Measurements from ENCODE around the gene RBM44. TPM values are rescaled to one million over a fixed set of nuclear protein-coding genes. Genes with fewer than 3 reads are reported as not detected.

Gene RBM44
- total RNA-seq, 4 donors from 2014 or later: under 0.01 to 3.6 (median 1.8) TPM

- intact Hi-C loops (cut with DNase I; ENCODE audit: low total_unique reads): no loop called here
- Histone ChIP-seq H3K36me3 (no peaks in the 10 kb centered on the region), H3K9me3 (no peaks in the 10 kb centered on the region), H3K4me3 (no peak overlapping the region), H3K4me1 (no peaks in the 10 kb centered on the region), H3K27me3 (no peaks in the 10 kb centered on the region), H3K27ac (no peak overlapping the region)
- DNase-seq: no peak
- no peak for TF ChIP-seq POLR2A (IDR thresholded peaks at IDR 0.05)
These were observed 20.7 kb downstream of the RBM44 start for GRCh38 chr2:237819231-237819630.

- H3K4me3 ChIP-seq: no peak overlapping the region
- no peaks in the 10 kb centered on the region for H3K4me1 ChIP-seq
- DNase-seq: no peak
- H3K27ac ChIP-seq: no peak overlapping the region
- H3K9me3 ChIP-seq: no peaks in the 10 kb centered on the region
- intact Hi-C loops (cut with DNase I; ENCODE audit: low total_unique reads): no loop called here
- H3K27me3 ChIP-seq: no peaks in the 10 kb centered on the region
- no peaks in the 10 kb centered on the region for H3K36me3 ChIP-seq
- TF ChIP-seq, protein P1, sequence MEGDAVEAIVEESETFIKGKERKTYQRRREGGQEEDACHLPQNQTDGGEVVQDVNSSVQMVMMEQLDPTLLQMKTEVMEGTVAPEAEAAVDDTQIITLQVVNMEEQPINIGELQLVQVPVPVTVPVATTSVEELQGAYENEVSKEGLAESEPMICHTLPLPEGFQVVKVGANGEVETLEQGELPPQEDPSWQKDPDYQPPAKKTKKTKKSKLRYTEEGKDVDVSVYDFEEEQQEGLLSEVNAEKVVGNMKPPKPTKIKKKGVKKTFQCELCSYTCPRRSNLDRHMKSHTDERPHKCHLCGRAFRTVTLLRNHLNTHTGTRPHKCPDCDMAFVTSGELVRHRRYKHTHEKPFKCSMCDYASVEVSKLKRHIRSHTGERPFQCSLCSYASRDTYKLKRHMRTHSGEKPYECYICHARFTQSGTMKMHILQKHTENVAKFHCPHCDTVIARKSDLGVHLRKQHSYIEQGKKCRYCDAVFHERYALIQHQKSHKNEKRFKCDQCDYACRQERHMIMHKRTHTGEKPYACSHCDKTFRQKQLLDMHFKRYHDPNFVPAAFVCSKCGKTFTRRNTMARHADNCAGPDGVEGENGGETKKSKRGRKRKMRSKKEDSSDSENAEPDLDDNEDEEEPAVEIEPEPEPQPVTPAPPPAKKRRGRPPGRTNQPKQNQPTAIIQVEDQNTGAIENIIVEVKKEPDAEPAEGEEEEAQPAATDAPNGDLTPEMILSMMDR (IDR thresholded peaks at IDR 0.05): no peak
- TF ChIP-seq POLR2A (IDR thresholded peaks at IDR 0.05): no peak
These were observed 21.8 kb downstream of the RBM44 start for GRCh38 chr2:237820421-237820820.

GRCh38 chr2:237823544-237823943 is 25.0 kb downstream of the RBM44 start:
- TF ChIP-seq, protein P1 (IDR thresholded peaks at IDR 0.05): no peak
- no peak for TF ChIP-seq POLR2A (IDR thresholded peaks at IDR 0.05)
- DNase-seq: no peak
- no peak overlapping the region for H3K4me3 ChIP-seq
- H3K36me3 ChIP-seq: no peaks in the 10 kb centered on the region
- intact Hi-C loops (cut with DNase I; ENCODE audit: low total_unique reads): no loop called here
- H3K4me1 ChIP-seq: no peaks in the 10 kb centered on the region
- no peak overlapping the region for H3K27ac ChIP-seq
- H3K9me3 ChIP-seq: no peaks in the 10 kb centered on the region
- H3K27me3 ChIP-seq: no peaks in the 10 kb centered on the region

GRCh38 chr2:237824085-237824484 is 25.5 kb downstream of the RBM44 start:
- Histone ChIP-seq H3K4me3 (no peak overlapping the region), H3K27me3 (no peaks in the 10 kb centered on the region), H3K9me3 (no peaks in the 10 kb centered on the region), H3K4me1 (no peaks in the 10 kb centered on the region), H3K27ac (no peak overlapping the region), H3K36me3 (no peaks in the 10 kb centered on the region)
- intact Hi-C loops (cut with DNase I; ENCODE audit: low total_unique reads): no loop called here
- TF ChIP-seq, protein P1 (IDR thresholded peaks at IDR 0.05): no peak
- TF ChIP-seq POLR2A (IDR thresholded peaks at IDR 0.05): no peak
- DNase-seq: no peak

- H3K36me3 ChIP-seq: no peaks in the 10 kb centered on the region
- intact Hi-C loops (cut with DNase I; ENCODE audit: low total_unique reads): no loop called here
- no peaks in the 10 kb centered on the region for H3K27me3 ChIP-seq
- no peak for TF ChIP-seq POLR2A (IDR thresholded peaks at IDR 0.05)
- DNase-seq: no peak
- no peak overlapping the region for H3K4me3 ChIP-seq
- H3K9me3 ChIP-seq: no peaks in the 10 kb centered on the region
- no peaks in the 10 kb centered on the region for H3K4me1 ChIP-seq
- no peak overlapping the region for H3K27ac ChIP-seq
These were observed 28.9 kb downstream of the RBM44 start for GRCh38 chr2:237827421-237827987.

- no peak for TF ChIP-seq POLR2A (IDR thresholded peaks at IDR 0.05)
- TF ChIP-seq, protein P1 (IDR thresholded peaks at IDR 0.05): no peak
- DNase-seq: no peak
- H3K27me3 ChIP-seq: no peaks in the 10 kb centered on the region
- no peaks in the 10 kb centered on the region for H3K9me3 ChIP-seq
- H3K27ac ChIP-seq: no peak overlapping the region
- H3K4me1 ChIP-seq: no peaks in the 10 kb centered on the region
- H3K36me3 ChIP-seq: no peaks in the 10 kb centered on the region
- intact Hi-C loops (cut with DNase I; ENCODE audit: low total_unique reads): no loop called here
- no peak overlapping the region for H3K4me3 ChIP-seq
These were observed 31.9 kb downstream of the RBM44 start for GRCh38 chr2:237830522-237830921.

Measured in uterus (tissue), 4 donors.